ENCODE measurements around the gene RTL10.

- no peak for TF ChIP-seq CTCF (IDR thresholded peaks at IDR 0.05; ENCODE audit: low read length)
- no peak for TF ChIP-seq EZH2phosphoT487 (IDR thresholded peaks at IDR 0.05; ENCODE audit: low read length)
- no peak for TF ChIP-seq EZH2 (optimal IDR thresholded peaks at IDR 0.05; ENCODE audit: low read depth, low read length)
Measured at GRCh38 chr22:19897726-19898125, 43.1 kb upstream of the RTL10 start.

Measured in MM.1S (cell line).